ENCODE results near the gene CACNA1D.
"Not testable (repeated sequence)": the region's sequence is repeated elsewhere in the genome, so short reads cannot be mapped to it uniquely, and the experiment has no call there.

Gene CACNA1D

GRCh38 chr3:53493963-53494791 lies at the start of gene CACNA1D:
TSS of gene CACNA1D (plus strand) at chr3:53494611. CDS start at chr3:53495167, 556 bp downstream.
- DNase-seq (ENCODE audit: low spot score): no peak

DNA sequence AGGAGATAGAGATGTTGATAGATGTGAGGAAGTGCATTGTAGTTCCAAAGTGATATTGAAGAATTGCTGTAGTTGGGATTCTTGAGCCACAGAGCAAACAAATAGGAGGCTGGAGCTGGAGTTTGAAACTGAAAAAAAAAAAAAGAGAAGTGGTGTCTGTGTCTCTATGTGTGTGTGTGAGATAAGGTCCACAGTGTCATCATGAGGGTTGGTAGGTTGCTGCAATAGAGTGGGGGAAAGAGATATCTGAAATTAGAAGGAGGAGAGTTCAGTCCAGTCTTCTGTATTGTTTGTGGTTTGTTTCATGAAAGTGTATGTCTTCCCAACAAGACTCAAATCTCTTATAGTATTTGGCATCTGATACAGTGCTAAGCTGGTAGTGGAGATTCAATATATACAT lies 37.3 kb upstream of the CACNA1D start:
- no peak for DNase-seq (ENCODE audit: low spot score)

- DNase-seq (ENCODE audit: low spot score): no peak
Observed at GRCh38 chr3:53460326-53460725, 34.1 kb upstream of the CACNA1D start.

DNA sequence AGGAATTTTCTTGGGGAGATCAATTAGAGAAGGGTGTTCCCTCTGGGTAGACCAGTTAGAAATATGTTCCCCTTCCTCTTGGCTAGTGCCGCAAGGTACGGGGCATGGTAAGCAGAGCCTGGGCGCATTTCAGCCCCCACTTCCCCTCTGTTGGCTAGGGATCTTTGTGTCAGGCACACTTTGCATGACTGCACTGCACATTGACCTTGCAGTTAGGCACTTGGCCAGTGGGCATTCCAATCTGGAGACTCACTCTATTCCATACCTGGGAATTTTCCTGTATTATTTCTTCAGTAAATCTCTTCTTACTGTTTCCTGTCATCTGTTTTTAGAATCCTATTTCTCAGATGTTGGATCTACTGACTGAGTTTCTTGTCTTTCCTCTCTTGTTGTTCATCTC lies 30.0 kb upstream of the CACNA1D start:
- DNase-seq (ENCODE audit: low spot score): no peak

GRCh38 chr3:53469758-53470157 lies 24.7 kb upstream of the CACNA1D start:
- not testable (repeated sequence) for DNase-seq (ENCODE audit: low spot score)

DNA sequence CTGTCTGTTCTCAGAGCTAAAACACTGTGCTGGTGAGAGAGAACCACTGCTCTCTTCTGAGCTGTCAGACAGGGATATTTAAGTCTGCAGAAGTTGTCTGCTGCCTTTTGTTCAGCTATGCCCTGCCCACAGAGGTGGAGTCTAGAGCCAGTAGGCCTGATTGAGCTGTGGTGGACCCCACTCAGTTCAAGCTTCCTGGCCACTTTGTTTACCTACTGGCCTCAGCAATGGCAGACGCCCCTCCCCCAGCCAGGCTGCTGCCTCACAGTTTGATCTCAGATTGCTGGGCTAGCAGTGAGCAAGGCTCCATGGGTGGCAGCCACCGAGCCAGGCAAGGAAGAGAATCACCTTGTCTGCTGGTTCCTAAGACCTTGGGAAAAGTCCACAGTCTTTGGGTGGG lies 21.0 kb upstream of the CACNA1D start:
- DNase-seq (ENCODE audit: low spot score): no peak

GRCh38 chr3:53476372-53476771 lies 18.0 kb upstream of the CACNA1D start:
- not testable (repeated sequence) for DNase-seq (ENCODE audit: low spot score)

DNA sequence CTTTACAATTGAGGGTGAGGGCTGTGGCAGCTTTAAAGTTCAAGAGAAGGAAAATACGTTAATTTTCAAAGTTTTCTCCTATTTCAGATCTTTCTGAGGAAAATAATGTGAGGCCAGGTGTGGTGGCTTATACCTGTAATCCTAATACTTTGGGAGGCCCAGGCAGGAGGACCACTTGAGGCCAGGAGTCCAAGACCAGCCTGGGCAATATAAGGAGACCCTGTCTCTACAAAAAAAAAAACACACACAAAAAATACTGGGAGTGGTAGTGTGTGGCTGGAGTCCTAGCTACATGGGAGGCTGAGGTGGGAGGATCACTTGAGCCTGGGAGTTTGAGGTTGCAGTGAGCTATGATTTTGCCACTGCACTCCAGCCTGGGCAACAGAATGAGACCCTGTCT lies 16.7 kb upstream of the CACNA1D start:
- not testable (repeated sequence) for DNase-seq (ENCODE audit: low spot score)

DNA sequence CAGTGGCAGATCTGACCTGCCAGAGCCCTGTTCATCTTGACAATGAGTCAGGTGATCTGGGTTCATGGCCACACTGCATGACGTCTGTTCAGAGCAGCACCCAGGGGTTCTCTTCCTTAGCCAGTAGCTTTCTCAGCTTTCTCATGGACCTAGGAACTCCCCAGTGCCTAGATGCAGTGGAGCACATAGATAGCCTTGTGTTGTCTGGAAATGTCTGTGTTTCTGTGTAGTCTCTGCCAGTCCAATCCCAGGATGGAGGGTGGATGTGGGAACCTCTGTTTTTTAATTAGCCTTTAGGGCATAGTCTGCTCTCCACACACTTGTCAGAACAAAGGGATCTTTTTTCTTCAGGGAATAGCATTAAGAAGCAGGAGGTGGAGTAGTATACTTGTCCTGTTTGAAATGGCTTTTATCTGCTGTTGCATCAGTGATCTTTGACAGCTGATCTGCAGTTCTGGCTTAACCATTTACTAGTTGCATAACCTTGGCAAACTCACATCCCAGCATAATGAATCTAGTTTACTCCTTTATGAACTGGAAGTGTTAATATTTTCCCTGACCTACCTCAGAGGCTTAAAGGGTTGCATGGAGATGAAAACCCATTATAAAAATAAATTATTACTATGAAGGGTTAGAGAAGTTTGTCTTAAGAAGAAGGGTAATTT lies 16.1 kb upstream of the CACNA1D start:
- DNase-seq (ENCODE audit: low spot score): no peak

DNA sequence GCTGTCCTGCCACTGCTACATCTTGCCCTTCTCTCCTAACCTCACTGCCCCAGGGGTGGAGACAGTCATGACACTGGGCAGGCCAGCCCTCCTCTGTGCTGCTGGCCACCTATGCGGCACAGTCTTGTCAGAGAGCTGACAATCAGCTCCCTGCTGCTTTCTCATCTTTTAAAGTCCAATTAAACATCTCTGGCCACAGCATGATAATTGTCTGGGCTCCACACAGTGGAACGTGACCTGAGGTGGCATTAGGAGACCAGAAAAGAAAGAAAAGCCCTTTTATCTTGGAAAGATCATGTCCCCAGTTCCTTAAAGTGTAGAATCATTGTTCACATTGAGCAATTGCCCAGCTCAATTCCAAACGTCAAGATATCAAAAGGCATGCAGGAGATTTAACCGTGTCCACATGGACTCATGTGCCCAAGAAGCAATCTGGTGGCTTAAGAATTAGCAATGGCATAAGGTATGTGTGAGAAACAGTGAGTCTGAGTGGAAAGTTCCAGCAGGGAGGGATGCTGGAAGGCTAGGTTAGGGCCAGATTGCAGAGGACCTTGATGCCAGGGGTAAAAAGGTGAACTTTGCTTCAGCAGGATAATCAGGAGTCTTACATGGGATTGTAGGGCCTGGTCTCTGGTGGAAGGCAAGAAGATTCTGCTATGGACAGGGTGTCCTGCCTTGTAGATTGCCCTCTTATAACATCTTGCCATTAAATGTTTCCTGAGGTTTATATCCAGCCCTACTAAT lies 15.3 kb upstream of the CACNA1D start:
- DNase-seq (ENCODE audit: low spot score): no peak

- no peak for DNase-seq (ENCODE audit: low spot score)
Observed at GRCh38 chr3:53482227-53482626, 12.2 kb upstream of the CACNA1D start.

- DNase-seq (ENCODE audit: low spot score): no peak
Observed at GRCh38 chr3:53483821-53484220, 10.6 kb upstream of the CACNA1D start.

GRCh38 chr3:53484984-53485383 lies 9.4 kb upstream of the CACNA1D start:
- no peak for DNase-seq (ENCODE audit: low spot score)

DNA sequence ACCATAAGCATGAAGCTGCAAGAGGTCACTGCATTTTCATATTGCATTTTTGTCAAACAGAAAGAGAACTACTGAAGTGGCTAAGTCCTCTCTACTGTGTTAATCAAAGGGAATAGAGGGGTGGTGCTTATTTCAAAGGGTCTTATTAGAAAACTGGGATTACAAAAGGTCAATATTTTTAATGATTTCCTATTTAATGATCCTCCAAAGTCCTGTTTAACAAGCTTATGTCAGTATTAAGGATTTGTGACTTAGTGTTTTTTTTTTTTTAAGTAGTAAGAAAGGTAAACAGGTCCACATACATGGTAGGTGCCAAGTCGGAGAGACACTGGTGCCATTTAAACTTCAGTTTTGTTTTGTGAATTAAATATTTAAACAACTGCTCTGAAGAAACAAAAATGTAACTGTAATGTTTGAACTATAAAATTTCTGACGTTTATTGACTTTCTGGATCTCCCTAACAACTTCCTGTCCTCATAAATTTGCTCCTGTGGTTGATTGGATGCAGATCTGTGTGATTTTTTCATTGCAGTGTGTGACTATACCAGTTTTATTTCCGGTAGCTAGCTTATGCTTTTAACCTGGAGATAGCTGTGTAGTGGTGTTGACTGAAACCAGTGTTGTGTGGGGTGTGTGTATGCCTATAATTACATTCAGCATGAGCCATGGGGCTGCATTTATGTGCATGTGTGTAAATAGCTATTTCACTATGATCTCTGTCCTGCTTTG lies 8.6 kb upstream of the CACNA1D start:
- DNase-seq (ENCODE audit: low spot score): no peak

- DNase-seq (ENCODE audit: low spot score): no peak
Observed at GRCh38 chr3:53486961-53487654, 7.3 kb upstream of the CACNA1D start.

DNA sequence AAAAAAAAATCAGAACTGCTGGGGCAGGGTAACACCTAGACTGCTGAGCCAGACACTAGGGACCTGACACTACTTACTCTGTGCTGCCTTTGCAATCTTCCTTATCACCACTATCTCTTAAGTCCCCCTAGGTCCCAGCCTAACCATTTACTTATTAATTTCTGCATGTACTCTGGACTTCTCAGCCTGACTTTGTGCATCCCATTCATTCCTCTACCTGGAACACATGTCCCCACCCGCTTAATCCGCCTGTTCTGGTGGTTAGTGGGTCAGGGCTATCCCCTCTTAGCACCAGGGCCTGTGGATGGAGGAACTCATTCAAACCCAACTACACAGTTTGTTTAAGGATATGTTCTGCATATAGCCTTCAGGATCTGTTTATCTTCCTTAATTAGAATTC lies 5.0 kb upstream of the CACNA1D start:
- DNase-seq (ENCODE audit: low spot score): no peak

DNA sequence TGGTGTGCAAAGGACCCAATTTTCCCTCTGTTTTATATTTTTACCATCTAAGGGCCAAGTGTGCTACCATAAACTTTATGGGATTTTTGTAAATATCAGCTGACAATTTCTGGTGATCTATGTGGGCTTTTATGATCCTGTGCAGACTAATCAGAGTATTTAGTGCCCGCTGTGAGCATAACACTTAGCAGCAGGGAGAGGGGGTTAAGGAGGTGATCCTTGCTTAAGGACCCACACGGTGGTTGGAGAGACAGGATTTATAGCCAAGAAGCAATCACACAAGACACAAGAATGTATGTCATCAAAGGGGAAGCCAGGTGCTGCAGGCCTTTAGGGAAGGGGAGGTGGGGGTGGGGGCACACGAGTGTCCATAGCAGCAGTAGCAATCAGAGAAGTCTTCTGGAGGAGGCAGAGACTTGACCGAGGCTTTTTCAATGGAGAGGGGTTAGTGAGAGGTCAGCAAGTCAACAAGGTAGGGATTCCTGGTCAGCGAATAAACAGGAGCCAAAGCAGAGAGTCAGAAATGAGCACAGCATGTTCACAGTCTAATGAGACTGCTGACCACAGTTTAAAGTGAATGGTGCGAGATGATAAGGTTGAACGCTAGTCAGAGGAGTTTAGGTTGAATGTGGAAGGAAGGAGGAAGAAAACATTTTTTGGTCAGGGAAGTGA lies 4.5 kb upstream of the CACNA1D start:
- DNase-seq (ENCODE audit: low spot score): no peak

DNA sequence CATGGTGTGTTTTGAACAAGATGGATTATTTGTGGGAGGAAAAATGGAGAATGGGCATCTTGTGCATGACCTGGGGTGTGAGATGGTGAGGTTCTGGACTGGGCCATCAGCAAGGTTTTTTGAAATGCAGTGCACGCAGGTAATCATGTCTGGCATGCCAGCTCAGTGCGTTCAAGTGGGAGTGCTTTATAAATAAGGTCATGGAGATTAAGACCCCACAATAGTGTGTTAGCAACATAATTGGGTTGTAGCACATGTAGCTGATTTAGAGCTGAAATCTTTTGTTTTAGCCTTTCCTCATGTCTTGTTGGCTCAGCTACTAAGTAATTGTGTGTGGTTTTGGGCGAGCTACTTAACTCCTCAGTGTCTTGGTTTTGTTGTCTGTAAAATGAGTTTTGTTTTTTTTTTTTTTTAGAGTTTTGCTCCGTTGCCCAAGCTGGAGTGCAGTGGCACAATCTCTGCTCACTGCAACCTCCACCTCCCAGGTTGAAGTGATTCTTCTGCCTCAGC lies 3.9 kb upstream of the CACNA1D start:
- no peak for DNase-seq (ENCODE audit: low spot score)

- DNase-seq (ENCODE audit: low spot score): no peak
Observed at GRCh38 chr3:53491276-53491675, 3.1 kb upstream of the CACNA1D start.

DNA sequence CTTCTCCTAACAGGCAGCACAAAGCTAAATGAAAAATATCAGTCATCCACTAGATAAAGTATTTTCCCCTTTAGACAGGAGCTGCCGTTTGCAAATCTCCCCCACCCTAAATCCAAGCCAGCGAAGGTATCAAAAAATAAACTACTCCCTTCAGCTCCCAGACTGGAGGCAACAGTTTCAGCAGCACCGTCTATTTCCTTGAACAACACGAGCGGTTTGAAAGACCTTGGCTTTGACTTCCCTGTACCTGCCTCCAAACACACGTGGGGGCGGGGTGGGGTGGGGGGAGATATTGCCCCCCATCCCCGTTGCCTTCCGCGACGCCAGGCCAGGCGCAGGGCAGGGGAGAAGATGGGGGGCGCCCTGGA lies 832 bp upstream of the CACNA1D start:
- no peak for DNase-seq (ENCODE audit: low spot score)

GRCh38 chr3:53495146-53495519 lies 722 bp downstream of the CACNA1D start:
- DNase-seq (ENCODE audit: low spot score): no peak
